ENCODE results near the gene APPBP2.
"Not testable (repeated sequence)": the region's sequence is repeated elsewhere in the genome, so short reads cannot be mapped to it uniquely, and the experiment has no call there.

Gene APPBP2

DNA sequence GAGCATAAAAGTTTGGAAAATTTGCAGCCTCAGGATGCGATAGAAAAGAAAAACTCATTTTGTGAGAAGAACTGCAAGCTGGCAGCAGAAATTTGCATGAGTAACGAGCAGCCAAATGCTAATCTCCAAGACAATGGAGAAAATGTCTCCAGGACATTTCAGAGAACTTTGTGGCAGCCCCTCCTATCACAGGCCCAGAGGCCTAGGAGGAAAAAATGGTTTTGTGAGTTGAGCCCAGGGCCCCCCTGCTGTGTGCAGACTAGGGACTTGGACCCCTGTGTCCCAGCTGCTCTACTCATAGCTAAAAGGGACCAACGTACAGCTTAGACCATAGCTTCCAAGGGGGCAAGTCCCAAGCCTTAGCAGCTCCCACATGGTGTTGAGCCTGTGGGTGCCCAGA is 34.3 kb downstream of the APPBP2 start:
- DNase-seq, result no peak

DNA sequence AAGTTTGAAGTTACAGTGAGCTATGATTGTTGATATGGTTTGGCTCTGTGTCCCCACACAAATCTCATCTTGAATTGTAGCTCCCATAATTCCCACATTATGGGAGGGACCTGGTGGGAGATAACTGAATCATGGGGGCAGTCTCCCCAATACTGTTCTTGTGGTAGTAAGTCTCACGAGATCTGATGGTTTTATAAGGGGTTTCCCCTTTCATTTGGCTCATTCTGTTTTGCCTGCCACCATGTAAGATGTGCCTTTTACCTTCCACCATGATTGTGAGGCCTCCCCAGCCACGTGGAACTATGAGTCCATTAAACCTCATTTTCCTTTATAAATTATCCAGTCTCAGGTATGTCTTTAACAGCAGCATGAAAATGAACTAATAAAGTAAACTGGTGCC is 35.4 kb downstream of the APPBP2 start:
- DNase-seq, result not testable (repeated sequence)

DNA sequence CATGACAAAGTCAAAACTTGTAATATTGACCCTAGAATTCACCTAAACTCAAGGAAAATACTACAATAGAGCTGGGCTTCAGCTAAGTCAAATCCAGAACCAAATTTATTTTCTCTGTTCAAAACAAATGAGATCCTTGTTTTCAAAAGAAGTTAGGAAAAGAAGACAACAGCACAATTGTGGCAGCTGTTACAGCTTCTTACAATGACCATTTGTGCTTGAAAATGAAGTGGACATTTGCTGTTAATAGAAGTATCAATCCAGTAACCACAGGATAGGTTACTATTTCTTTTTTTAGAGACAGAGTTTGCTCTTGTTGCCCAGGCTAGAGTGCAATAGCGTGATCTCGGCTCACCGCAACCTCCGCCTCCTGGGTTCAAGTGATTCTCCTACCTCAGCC is 44.4 kb downstream of the APPBP2 start:
- no peak for DNase-seq

DNA sequence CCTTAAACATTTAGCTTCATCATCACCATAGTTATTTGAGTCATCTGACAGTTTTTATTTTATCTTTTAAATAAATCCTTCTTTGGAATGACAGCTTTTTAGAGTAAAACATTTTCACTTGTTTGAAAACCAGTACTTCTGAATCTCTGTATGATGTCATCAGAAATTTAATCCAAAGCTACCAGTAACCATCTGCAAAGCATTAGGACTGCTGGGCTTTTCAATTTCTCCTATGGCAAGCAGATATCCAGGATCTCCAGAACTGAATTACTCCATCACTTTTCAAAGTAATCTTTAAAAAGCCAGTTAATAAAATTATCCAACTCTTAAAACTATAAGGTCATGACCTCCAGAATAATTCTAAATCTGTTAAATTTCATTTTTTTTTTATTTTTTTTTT is 52.3 kb downstream of the APPBP2 start:
- DNase-seq, result no peak

DNA sequence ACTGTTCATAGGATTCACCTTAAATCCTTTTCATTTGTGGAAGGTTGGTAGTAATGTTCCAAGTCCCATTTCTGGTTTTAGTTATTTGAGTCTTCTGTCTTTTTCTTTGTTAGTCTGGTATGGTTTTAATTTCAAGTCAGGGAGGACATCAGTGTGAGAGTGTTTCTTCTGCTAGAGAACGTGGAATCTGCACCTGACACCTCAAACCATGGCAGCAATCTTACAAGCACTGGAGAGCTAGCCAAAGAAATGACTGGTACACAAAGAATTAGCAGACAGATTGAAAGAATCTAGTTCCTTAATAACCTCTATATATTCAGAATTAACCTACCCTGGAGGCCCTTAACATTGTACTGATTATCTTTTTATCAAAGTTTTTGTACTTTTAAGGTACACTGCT is 53.6 kb downstream of the APPBP2 start:
- no peak for DNase-seq

DNA sequence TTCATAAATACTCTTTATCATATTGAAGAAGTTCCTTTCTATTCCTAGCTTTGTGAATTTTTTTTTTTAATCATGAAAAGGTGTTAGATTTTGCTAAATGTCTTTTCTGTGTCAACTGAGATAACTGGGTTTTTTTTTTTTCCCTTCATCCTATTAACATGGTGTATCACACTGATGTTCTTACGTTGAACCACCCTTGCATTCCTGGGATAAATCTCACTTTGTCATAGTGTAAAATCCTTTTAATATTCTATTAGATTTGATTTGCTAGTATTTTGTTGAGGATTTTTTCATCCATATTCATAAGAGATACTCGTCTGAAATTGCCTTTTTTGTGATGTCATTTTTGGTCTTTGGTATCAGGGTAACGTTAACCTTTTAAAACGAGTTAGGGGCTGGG is 54.6 kb downstream of the APPBP2 start:
- DNase-seq, result no peak

DNA sequence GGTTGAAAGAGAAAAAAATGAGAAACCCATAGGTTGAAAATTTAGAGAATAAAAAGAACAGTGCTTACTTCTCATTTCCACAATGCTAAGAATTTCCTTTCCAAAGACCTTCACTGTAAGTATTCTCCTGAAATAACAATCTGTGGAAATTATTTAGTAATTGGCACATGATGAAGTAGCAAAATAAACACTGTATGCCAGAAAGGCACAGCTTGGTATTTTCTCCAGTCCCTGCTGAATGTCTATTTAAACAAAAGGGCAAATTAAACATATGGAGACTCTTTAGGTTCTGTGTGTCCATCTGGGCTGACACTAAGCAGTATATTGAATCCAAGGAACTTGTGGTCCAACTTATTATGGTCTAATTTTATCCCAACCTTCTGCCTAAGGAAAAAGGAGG is 57.7 kb downstream of the APPBP2 start:
- no peak for DNase-seq

DNA sequence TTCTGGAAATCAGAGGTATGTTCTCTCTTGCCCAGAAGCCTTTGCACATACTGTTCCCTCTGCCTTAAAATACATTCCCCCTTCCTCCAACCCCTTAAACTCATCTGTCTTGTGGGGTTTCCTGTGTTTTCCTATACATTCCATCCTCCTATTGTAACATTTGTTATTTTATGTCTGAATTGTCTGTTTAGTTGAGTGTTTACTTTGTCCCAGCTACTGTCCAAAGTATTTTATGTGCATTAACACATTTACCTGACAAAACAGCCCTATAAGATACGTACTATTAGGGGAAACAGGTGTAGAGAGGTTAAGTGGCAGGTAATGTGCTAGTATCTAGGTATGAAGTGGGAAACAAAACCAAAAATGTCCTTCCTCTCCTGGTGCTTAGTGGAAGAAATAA is 61.7 kb downstream of the APPBP2 start:
- DNase-seq, result no peak

DNA sequence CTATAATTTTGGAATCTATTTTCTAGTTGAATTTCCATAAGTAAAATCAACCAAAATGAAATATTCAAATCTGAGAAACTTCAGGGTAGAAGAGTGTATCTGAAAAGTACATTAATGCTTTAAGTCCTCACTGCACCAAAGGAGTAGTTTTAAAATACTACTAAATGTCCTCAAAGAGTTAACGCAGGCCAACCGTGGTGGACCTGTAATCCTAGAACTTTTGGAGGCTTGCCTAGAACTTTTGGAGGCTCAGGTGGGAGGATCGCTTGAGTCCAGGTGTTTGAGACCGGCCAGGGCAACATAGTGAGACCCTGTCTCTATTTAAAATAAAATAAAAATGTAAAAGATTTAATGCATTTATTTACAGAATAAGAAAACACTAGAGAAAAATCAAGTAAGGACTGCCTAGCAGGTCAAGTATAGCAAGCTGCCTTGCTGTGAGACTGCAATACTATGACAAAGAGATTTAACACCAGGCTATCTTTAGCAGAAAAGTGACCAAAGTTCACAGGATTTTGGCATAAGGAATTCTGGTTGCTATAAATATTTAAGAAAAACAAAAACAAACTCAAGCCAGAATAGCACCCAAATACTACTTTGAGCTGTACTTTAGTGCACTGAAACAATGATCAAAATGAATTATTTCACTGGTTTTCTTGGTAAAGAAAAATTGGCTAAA is 62.7 kb downstream of the APPBP2 start:
- no peak for DNase-seq

DNA sequence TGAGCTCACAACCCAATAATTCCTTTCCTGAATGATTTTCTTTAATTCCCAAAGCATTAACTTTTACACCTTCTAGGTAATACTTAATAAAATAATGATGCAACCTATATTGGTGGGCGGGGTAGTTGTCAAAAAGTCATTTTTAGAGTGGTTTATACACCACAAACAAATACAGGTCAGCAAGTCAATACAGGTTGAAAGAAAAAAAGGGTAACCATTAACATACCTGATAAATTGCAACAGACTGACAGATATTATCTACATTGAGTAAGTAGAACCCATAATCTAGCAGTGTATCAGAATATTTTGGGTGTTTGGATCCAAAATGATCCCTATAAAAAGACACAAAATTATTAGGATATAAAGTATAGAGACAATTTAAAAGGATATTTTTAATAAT is 64.5 kb downstream of the APPBP2 start:
- no peak for DNase-seq

DNA sequence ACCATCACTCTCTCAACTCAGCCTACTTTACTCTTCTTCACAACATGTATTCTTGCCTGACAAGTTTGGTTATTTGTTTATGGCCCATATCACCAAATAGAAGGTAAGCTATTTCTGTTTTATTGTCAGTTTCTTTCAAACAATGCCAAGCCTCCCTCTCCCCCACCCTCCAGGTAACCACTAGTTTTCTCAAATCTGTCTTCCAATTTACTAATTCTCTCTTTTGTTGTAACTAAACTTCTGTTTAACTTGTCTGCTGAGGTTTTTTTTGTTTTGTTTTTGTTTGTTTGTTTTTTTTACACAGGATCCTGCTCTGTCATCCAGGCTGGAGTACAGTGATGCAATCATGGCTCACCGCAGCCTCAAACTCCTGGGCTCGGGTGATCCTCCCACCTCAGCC is 68.9 kb downstream of the APPBP2 start:
- no peak for DNase-seq

DNA sequence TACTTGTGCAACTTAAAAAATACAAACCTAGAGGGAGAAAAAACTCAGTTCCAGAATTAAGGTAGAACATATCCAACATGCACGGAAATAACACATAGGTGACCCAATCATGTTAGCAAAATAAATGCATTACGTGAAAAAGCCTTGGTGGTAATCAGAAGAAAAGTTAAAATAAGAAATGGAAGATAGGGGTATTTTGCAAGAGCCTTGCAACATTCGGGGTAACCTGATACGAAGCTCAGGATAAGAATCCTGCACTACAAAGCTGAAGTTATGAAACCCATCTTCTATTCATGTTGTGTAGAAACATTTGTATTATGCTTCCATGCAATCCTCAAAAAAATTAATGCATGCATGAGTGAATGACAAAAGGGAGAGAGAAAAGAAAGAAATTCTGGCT is 70.7 kb downstream of the APPBP2 start:
- no peak for DNase-seq

DNA sequence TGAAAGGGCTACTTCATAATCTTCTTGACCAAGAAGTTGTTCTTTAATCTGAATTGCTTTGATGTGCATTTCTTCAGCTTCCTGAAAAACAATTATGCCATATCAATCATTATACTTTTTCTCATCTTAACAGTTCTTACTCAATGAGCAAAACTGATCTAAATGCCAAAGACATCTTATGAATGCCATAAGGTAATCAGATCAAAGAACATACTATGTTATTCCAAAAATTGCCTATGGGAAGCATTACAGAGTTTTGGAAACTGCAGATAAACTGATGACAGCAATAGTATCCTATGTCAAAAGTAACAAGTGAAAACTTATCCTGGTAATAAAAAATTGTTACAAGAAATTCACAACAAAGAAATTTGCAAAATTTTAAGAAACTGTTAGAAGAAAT is 74.1 kb downstream of the APPBP2 start:
- no peak for DNase-seq

DNA sequence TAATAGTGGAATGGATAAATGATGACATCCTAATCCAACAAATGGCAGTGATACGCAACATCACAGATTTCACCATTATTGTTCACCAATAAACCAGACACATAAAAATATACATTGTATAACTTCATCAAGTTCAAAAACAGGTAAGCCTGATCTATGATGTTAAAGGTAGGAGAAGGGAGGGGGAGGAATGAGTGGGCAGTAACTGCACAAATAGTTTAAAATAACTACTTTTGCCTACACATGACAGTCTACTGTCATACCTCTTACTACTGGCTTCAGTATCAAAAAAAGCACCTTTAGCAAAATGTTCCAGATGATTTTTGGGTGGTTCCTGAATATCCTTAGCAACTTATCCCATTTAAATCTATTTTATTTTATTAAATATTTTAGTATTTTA is 75.0 kb downstream of the APPBP2 start:
- DNase-seq, result no peak

DNA sequence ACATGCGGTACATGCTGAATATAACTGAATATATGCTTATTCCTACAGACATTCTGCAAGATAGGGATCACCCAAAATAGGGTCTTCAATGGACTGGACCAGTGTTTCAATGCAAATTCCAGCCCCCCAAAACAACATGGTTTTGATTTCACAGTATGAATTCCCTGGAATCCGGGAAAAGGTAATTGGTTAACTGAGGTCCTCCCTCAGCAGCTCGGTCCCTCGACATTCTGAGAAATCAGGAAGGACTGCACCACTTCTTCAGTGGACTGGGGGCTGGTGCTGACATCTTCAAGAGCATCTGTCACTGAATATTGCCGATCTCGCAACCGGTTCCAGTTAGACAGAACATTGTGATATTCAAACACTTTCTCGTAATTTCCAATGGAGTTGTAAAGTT is 78.7 kb downstream of the APPBP2 start:
- no peak for DNase-seq

DNA sequence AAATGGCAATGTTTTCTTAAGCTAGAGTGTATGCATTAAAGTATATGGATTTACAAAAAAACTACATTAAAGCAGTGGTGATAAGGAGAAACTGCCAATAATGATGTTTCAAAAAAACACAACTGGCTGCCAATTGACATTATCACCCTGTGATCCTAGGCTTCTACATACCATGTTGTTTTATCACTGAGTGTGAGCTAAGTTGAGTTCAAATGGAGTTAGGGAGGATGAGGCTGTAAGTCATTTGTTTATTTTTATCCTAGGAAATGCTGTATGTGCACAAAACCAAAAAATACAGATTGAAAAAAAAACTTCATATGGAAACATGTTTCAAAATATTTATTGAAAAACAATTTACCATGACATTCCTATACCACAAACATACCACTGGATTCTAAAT is 80.9 kb downstream of the APPBP2 start:
- no peak for DNase-seq

DNA sequence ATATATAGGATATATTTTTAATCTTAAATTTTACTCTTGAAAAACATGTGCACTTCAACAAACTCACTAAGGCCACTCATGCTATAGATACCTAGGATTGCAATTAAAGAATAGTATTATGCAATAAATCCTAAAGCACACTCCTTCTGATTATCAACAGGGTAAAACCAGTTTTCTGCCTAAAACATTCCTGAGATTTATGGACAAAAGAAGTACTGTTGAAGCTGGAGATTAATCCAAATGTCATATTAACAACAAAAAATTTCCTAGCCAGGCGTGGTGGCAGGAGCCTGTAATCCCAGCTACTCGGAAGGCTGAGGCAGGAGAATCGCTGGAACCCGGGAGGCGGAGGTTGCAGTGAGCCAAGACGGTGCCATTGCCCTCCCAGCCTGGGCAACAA is 82.3 kb downstream of the APPBP2 start:
- DNase-seq, result no peak

DNA sequence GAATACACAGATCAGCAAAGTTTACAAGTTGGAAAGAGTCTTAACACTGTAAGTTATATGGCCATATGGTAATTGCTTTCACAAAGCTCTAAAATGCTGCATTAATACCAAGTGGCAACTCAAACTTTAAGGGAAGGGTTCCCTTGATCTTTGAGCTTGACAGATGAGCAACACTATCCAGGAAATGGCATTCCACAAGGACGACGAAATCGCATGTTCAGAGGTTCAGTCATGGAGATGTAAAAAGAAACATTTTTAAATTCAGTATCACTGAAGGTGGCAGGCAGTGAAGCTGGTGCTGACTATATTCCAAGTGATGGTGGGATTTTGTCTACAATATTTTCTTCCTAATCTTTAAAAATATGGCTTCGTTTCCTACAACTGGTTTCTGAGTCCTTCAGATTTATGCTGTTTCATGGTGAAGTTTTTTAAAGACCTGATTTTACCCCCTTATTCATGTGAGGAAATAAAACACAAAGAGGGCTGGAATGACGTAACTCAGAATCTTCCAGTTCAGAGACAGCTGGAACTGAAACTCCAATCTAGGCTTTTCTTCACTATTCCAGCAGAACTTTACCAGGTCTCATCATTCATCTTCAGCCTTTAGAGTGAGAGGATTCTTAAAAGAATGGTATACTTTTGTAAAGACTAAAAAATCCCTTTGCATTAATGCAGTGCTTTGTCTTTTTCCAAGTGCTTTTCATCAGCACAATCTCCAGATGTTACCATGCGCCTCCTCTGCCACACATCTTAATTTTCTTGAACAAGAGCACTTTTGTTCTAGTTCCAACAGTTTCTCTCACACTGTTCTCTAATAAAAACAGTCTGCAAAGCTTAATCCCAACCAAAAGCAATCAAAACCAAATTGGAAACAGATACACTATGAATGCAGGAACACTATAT is 83.5 kb downstream of the APPBP2 start:
- DNase-seq, result no peak

DNA sequence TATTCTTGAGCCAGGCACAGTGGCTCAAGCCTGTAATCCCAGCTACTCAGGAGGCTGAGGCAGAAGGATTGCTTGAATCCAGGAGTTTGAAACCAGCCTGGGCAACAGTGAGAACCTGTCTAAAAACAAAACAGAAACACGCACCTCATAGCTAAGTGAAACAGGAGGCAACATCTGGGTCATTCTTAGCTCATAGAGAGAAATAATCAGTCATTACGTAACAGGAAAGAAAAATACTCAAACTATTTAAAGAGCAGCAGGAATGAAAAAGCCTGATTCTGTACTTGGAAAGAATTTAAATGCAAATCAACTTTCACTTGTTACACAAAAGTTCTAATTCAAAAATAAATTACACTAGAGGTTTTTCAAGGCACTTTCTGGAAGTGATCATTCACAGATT is 86.5 kb downstream of the APPBP2 start:
- no peak for DNase-seq

DNA sequence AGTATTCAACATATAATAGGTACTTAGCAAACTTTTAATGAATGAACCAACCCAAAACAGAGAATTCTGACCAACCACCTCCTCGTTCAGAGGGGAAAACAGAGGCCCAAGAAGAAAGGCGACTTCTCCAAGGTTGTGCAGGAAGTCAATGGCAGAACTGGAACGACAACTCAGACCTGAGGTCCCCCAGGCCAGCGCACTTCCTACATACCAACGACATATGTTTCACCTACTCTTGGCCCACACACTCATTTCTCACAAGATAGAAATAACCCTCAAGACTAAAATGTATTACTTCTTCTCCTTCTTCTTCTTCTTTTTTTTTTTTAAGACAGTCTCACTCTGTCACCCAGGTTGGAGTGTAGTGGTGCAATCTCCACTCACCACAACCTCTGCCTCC is 89.4 kb downstream of the APPBP2 start:
- no peak for DNase-seq

DNA sequence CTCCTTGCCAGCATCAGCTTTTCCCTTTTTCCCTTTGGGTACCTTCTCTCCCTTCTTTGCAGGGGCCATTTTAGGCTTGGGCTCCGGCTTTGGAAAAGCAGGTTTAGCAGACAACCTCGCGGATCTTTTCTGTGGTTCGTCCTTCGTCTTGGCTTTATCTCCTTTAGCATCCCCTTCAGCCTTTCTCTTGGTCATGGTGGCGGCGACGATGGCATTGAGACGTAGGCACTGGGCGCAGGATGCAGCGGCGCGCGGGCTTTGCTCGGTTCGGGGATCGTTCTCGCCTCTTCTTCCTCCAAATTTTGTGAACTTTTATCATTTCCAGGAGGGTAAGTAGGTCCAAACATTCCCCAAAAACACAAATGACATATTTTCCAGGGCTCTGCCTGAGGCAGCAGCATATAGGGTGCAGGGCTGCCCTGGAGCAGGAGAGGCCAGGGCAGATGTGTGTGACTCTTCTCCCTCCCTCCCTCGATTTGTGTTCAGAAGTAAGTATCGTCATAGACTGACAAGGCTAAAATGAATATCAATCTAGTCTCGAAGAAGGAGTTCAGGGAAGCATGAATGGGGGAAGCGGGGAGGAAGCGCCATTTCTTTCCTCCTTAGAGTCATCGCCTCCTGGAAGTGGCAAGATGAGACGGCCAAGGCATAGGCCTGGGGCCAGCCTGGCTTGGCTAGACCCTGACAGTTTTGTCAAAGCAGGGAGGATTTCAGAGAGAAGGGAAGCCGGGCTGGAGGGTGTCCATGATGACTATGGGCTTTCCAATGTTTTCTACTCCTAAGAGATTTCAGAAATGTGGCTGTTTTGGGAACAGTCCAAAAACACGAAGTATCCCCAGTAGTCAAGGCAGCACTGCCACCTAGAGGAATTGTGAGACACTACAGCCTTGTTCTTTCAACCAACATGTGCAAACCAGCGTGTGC is 90.5 kb downstream of the APPBP2 start:
- DNase-seq, result peak; percentile 39

DNA sequence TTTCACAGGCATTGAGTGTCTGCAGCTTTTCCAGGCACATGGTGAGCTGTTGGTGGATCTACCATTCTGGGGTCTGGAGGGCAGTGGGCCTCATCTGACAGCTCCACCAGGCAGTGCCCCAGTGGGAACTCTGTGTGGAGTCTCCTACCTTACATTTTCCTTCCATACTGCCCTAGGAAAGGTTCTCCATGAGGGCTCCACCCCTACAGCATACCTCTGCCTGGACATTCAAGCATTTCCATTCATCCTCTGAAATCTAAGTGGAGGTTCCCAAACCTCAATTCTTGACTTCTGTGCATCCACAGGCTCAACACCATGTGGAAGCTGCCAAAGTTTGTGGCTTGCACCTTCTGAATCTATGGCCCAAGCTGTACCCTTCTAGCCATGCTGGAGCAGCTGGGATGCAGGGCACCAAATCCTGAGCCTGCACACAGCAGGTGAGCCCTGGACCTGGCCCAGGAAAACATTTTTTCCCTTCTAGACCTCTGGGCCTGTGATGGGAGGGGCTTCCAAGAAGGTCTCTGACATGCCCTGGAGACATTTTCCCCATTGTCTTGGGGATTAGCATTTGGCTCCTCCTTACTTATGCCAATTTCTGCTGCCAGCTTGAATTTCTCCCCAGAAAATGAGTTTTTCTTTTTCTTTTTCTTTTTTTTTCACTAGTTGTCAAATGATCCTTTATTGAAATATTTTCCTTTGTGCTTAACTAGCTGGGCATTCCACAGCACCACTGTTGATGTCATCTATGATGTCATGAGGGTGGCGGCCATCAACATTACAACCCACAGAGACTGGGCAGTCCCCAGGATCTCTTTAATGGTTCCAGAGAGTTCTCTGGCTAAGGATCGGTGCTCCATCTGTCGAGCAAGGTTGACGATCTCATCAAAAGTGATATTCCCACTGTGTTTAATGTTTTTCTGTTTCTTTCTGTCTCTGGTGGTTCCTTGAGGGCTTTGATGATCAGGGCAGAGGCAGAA is 92.7 kb downstream of the APPBP2 start:
- DNase-seq, result not testable (repeated sequence)

Measured in T-helper 9 cell (primary cell).